DND-41 (cell line): ENCODE data around the gene RNU5B-1.
A peak's percentile ranks its signal among the peaks of the same experiment; 100 is the strongest.

Experiments
- ATAC-seq: fragments of 200-7000 bp; cut with Tn5 transposase; 3 replicates; pipeline ENCODE4 v1.9.1; 2021; ENCODE audit warnings: low read depth; ENCODE audit not compliant: insufficient read depth
- DNase-seq: peaks from one replicate; pipeline ENCODE4 v3.0.0-alpha.2; 2020
- H2AFZ ChIP-seq: 2 replicates; pipeline ENCODE4 v1.6.0; 2012; ENCODE audit warnings: low read depth, low read length
- H3K27ac ChIP-seq: 2 replicates; pipeline ENCODE4 v1.5.1; 2012; ENCODE audit warnings: low read length, inconsistent platforms
- H3K27me3 ChIP-seq: fragments of 200-600 bp; sonication (generic); 2 replicates; pipeline ENCODE4 v1.6.0; 2012; ENCODE audit warnings: low read length, mild to moderate bottlenecking, inconsistent platforms; ENCODE audit not compliant: insufficient read depth, poor library complexity
- H3K36me3 ChIP-seq: 2 replicates; pipeline ENCODE4 v1.5.1; 2012; ENCODE audit warnings: low read length, inconsistent platforms; ENCODE audit not compliant: insufficient read depth
- H3K4me1 ChIP-seq: 2 replicates; pipeline ENCODE4 v1.5.1; 2012; ENCODE audit warnings: mild to moderate bottlenecking, low read length; ENCODE audit not compliant: insufficient read depth
- H3K4me2 ChIP-seq: 2 replicates; pipeline ENCODE4 v1.6.0; 2012; ENCODE audit warnings: mild to moderate bottlenecking, moderate library complexity, low read length, inconsistent platforms; ENCODE audit not compliant: insufficient read depth
- H3K4me3 ChIP-seq, 2 experiments: fragments of 200-600 bp in 1 of 2; shearing (Covaris generic) in 1 of 2; 2 replicates each; pipeline ENCODE4 v1.5.1; 2012 to 2016; ENCODE audit warnings: inconsistent platforms in 2 of 2, low read length in 2 of 2, mild to moderate bottlenecking in 2 of 2, low read depth in 1 of 2, moderate library complexity in 1 of 2
- H3K79me2 ChIP-seq: 2 replicates; pipeline ENCODE4 v1.6.0; 2012; ENCODE audit warnings: low read length, inconsistent platforms; ENCODE audit not compliant: insufficient read depth
- H3K9ac ChIP-seq: 2 replicates; pipeline ENCODE4 v1.6.0; 2012; ENCODE audit warnings: low read depth, mild to moderate bottlenecking, inconsistent platforms, low read length, moderate library complexity
- H3K9me3 ChIP-seq: 2 replicates; pipeline ENCODE4 v1.5.1; 2012; ENCODE audit warnings: low read length, moderate library complexity, mild to moderate bottlenecking, inconsistent platforms; ENCODE audit not compliant: insufficient read depth, severe bottlenecking
- H4K20me1 ChIP-seq: 2 replicates; pipeline ENCODE4 v1.6.0; 2012; ENCODE audit warnings: low read length; ENCODE audit not compliant: insufficient read depth
- CTCF ChIP-seq: IDR thresholded peaks from 2 replicates; pipeline ENCODE4 v1.5.1; 2012; ENCODE audit warnings: borderline replicate concordance, low read length, moderate library complexity, mild to moderate bottlenecking; ENCODE audit not compliant: poor library complexity, severe bottlenecking; ENCODE audit errors: extremely low read depth
- EZH2 ChIP-seq: IDR thresholded peaks from 3 replicates; pipeline ENCODE4 v1.6.1; 2012; ENCODE audit warnings: borderline replicate concordance, low read depth, mild to moderate bottlenecking, moderate library complexity, low read length, inconsistent platforms; ENCODE audit not compliant: severe bottlenecking

Gene RNU5B-1

GRCh38 chr15:65329984-65330735 is 25.7 kb downstream of the RNU5B-1 start:
- no peak overlapping the region for H2AFZ ChIP-seq
- DNase-seq (no peak), ATAC-seq (no peak)
- H3K36me3 ChIP-seq = no peaks in the 10 kb centered on the region
- no peaks in the 10 kb centered on the region for H3K9me3 ChIP-seq
- H3K9ac ChIP-seq = no peak overlapping the region
- H3K27ac ChIP-seq = no peak overlapping the region
- no peaks in the 10 kb centered on the region for H3K4me1 ChIP-seq
- no peak overlapping the region for H3K4me3 ChIP-seq
- no peaks in the 10 kb centered on the region for H3K79me2 ChIP-seq
- TF ChIP-seq EZH2 (no peak), CTCF (no peak)
- no peak overlapping the region for H3K4me2 ChIP-seq
- no peaks in the 10 kb centered on the region; the same call in 1 of the 2 replicates for H4K20me1 ChIP-seq
- H3K27me3 ChIP-seq = no peaks in the 10 kb centered on the region

GRCh38 chr15:65330934-65331645 is 26.6 kb downstream of the RNU5B-1 start:
- peak; percentile 62; the same call in 2 of the 3 replicates for ATAC-seq
- no peaks in the 10 kb centered on the region for H3K79me2 ChIP-seq
- peak; percentile 10 for DNase-seq
- H3K4me1 ChIP-seq = no peaks in the 10 kb centered on the region
- H3K4me2 ChIP-seq = no peak overlapping the region
- H2AFZ ChIP-seq = no peak overlapping the region
- no peak overlapping the region for H3K27ac ChIP-seq
- TF ChIP-seq CTCF (no peak), EZH2 (no peak)
- no peaks in the 10 kb centered on the region for H3K9me3 ChIP-seq
- no peaks in the 10 kb centered on the region; the same call in 1 of the 2 replicates for H4K20me1 ChIP-seq
- no peaks in the 10 kb centered on the region for H3K36me3 ChIP-seq
- H3K9ac ChIP-seq = no peak overlapping the region
- H3K4me3 ChIP-seq = no peak overlapping the region
- H3K27me3 ChIP-seq = no peaks in the 10 kb centered on the region

- Histone ChIP-seq H2AFZ (no peak overlapping the region), H4K20me1 (no peaks in the 10 kb centered on the region; the same call in 1 of the 2 replicates), H3K4me2 (no peak overlapping the region), H3K79me2 (no peaks in the 10 kb centered on the region), H3K27me3 (no peaks in the 10 kb centered on the region), H3K4me1 (no peaks in the 10 kb centered on the region), H3K27ac (no peak overlapping the region), H3K4me3 (no peak overlapping the region), H3K9ac (no peak overlapping the region), H3K36me3 (no peaks in the 10 kb centered on the region), H3K9me3 (no peaks in the 10 kb centered on the region)
- TF ChIP-seq EZH2 (no peak), CTCF (no peak)
- DNase-seq (no peak), ATAC-seq (no peak)
These were observed 27.3 kb downstream of the RNU5B-1 start for GRCh38 chr15:65331811-65332210.
